Caco-2 (cell line): Measurements from ENCODE around the gene USP34. TPM values are rescaled to one million over a fixed set of nuclear protein-coding genes. Genes with fewer than 3 reads are reported as not detected.

Source experiments
- BruUV-seq: library from RNA; stranded (reverse); fragments of 400-500 nt; replicated peaks from 2 replicates; lab custom pipeline; 2021; lab: Mats Ljungman, UMichigan
- CTCF ChIA-PET: fragments of 300-600 bp; sonication (Branson Sonifier 250); formaldehyde crosslinking; loops from one replicate; lab custom pipeline; 2022; ENCODE audit warnings: antibody characterized with exemption; lab: Charles Lee
- POLR2A ChIA-PET: fragments of 300-600 bp; sonication (Branson Sonifier 250); formaldehyde crosslinking; loops from one replicate; lab custom pipeline; 2022; ENCODE audit warnings: antibody characterized with exemption; lab: Charles Lee
- DNase-seq, 2 experiments: peaks; one replicate each; pipeline versions ENCODE4 v3.0.0 to v3.0.0-alpha.2; 2020 to 2022
- H3K27me3 ChIP-seq: replicated peaks from 2 replicates; pipeline ENCODE4 v1.6.0; 2011; ENCODE audit warnings: low read length; ENCODE audit not compliant: control insufficient read depth, insufficient read depth
- H3K36me3 ChIP-seq: 2 replicates; pipeline ENCODE4 v1.5.1; 2011; ENCODE audit warnings: low read length; ENCODE audit not compliant: control insufficient read depth, insufficient read depth
- H3K4me1 ChIP-seq: fragments of 250-450 bp; sonication (Bioruptor Pico); 2 replicates; pipeline ENCODE4 v1.5.1; 2020; ENCODE audit warnings: mild to moderate bottlenecking
- H3K4me3 ChIP-seq: 2 replicates; pipeline ENCODE4 v1.5.1; 2011; ENCODE audit warnings: low read depth, mild to moderate bottlenecking, control low read depth, low read length
- H3K9me3 ChIP-seq: fragments of 250-450 bp; sonication (Bioruptor Pico); 2 replicates; pipeline ENCODE4 v1.5.1; 2020; ENCODE audit warnings: mild to moderate bottlenecking, moderate library complexity
- H3K27ac Mint-ChIP-seq: one replicate; pipeline ENCODE4 v1.8.0; 2022; ENCODE audit warnings: mixed read lengths; ENCODE audit not compliant: unreplicated experiment
- H3K27me3 Mint-ChIP-seq: one replicate; pipeline ENCODE4 v1.8.0; 2022; ENCODE audit warnings: mixed read lengths; ENCODE audit not compliant: insufficient read depth, unreplicated experiment
- H3K36me3 Mint-ChIP-seq: one replicate; pipeline ENCODE4 v1.8.0; 2022; ENCODE audit warnings: mild to moderate bottlenecking, mixed read lengths; ENCODE audit not compliant: insufficient read depth, unreplicated experiment
- H3K4me1 Mint-ChIP-seq: one replicate; pipeline ENCODE4 v1.8.0; 2022; ENCODE audit warnings: low read depth, mixed read lengths; ENCODE audit not compliant: unreplicated experiment
- H3K4me3 Mint-ChIP-seq: one replicate; pipeline ENCODE4 v1.8.0; 2022; ENCODE audit warnings: mild to moderate bottlenecking, moderate library complexity, mixed read lengths; ENCODE audit not compliant: unreplicated experiment
- H3K9me3 Mint-ChIP-seq: one replicate; pipeline ENCODE4 v1.8.0; 2022; ENCODE audit warnings: mixed read lengths; ENCODE audit not compliant: unreplicated experiment
- intact Hi-C: fragments of 100-400 bp; cut with micrococcal nuclease; formaldehyde crosslinking; loops from one replicate; pipeline ENCODE4 v1.10.0; 2022; ENCODE audit not compliant: unreplicated experiment
- total RNA-seq: library from RNA; stranded (reverse); gene quantifications from 2 replicates; pipeline ENCODE4 v1.2.3, GENCODE V29; 2022
- TF ChIP-seq, protein P1 (sequence below), 2 experiments: fragments of 200-600 bp in 1 of 2; IDR thresholded peaks; 1 replicate in 1 of 2; 2 replicates in 1 of 2; pipeline versions ENCODE4 v1.5.1 to v1.8.0; 2011 to 2022; ENCODE audit warnings: antibody characterized with exemption in 1 of 2, control low read depth in 1 of 2, inconsistent platforms in 1 of 2, low read depth in 1 of 2, low read length in 1 of 2, mild to moderate bottlenecking in 1 of 2, moderate library complexity in 1 of 2; ENCODE audit not compliant: insufficient read depth in 1 of 2, severe bottlenecking in 1 of 2, unreplicated experiment in 1 of 2

USP34 gene
- total RNA-seq, 1 experiment from 2014 or later = 100 TPM

DNA sequence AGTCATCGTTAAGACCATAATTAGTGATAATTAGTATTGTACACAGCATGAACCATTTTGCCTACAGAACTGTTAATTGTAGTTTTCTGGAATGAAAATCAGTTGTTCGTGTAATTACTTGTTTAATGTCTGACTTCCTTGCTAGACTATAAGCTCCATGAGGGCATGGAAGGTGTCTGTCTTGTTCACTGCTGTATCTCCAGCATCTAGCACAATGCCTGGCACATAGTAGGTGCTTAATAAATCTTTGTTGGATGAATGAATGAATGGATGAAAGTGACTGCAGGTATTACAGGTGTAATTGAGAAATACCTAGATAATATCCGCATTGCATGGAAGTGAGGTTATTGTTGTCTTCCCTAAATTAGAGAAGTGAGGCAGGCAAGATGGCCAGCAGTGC lies 287.1 kb downstream of the USP34 start:
- BruUV-seq = no TSS peak
- TF ChIP-seq, protein P1, sequence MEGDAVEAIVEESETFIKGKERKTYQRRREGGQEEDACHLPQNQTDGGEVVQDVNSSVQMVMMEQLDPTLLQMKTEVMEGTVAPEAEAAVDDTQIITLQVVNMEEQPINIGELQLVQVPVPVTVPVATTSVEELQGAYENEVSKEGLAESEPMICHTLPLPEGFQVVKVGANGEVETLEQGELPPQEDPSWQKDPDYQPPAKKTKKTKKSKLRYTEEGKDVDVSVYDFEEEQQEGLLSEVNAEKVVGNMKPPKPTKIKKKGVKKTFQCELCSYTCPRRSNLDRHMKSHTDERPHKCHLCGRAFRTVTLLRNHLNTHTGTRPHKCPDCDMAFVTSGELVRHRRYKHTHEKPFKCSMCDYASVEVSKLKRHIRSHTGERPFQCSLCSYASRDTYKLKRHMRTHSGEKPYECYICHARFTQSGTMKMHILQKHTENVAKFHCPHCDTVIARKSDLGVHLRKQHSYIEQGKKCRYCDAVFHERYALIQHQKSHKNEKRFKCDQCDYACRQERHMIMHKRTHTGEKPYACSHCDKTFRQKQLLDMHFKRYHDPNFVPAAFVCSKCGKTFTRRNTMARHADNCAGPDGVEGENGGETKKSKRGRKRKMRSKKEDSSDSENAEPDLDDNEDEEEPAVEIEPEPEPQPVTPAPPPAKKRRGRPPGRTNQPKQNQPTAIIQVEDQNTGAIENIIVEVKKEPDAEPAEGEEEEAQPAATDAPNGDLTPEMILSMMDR (IDR thresholded peaks at IDR 0.05; ENCODE audit: insufficient read depth in 1 of 2, low read depth in 1 of 2, low read length in 1 of 2, severe bottlenecking in 1 of 2, unreplicated experiment in 1 of 2) = no peak
- H3K4me1 ChIP-seq = peaks cover 5% of the 10 kb centered on the region; the same call in 1 of the 2 replicates
- no peak overlapping the region for H3K4me3 ChIP-seq
- Mint-ChIP-seq H3K36me3 (peaks cover 94% of the 10 kb centered on the region), H3K4me3 (no peak overlapping the region), H3K4me1 (peaks cover 7% of the 10 kb centered on the region), H3K27ac (no peak overlapping the region), H3K27me3 (no peaks in the 10 kb centered on the region), H3K9me3 (no peaks in the 10 kb centered on the region)
- H3K27me3 ChIP-seq = no peaks in the 10 kb centered on the region
- peaks cover 8% of the 10 kb centered on the region for H3K36me3 ChIP-seq
- H3K9me3 ChIP-seq = no peaks in the 10 kb centered on the region
- ChIA-PET POLR2A (no interaction called here), CTCF (no interaction called here)
- intact Hi-C loops = no loop called here
- DNase-seq = no peak

DNA sequence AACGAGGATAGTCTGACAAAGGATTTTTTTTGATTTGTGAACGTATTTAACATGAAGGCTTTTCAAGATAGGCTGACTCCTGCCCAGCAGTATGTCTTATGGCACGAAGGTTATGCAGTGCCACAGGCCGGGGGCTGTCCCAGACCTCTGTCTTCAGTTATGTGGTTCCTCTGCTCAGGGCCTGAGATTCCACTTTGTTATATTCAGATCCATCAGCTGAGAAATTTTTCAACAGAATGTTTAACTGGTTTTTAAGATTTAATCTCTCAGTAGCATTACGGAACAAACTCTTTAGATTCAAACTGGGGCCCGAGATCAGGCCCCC lies 288.9 kb downstream of the USP34 start:
- Mint-ChIP-seq H3K4me3 (no peak overlapping the region), H3K27me3 (no peaks in the 10 kb centered on the region), H3K9me3 (no peaks in the 10 kb centered on the region), H3K36me3 (peaks cover 76% of the 10 kb centered on the region), H3K4me1 (peaks cover 7% of the 10 kb centered on the region), H3K27ac (no peak overlapping the region)
- H3K9me3 ChIP-seq = no peaks in the 10 kb centered on the region
- ChIA-PET POLR2A (no interaction called here), CTCF (no interaction called here)
- TF ChIP-seq, protein P1 (IDR thresholded peaks at IDR 0.05; ENCODE audit: insufficient read depth in 1 of 2, low read depth in 1 of 2, low read length in 1 of 2, severe bottlenecking in 1 of 2, unreplicated experiment in 1 of 2) = no peak
- intact Hi-C loops = no loop called here
- no TSS peak for BruUV-seq
- H3K36me3 ChIP-seq = peaks cover 4% of the 10 kb centered on the region; the same call in 1 of the 2 replicates
- no peak for DNase-seq
- H3K4me3 ChIP-seq = no peak overlapping the region
- H3K27me3 ChIP-seq = no peaks in the 10 kb centered on the region
- H3K4me1 ChIP-seq = peaks cover 9% of the 10 kb centered on the region; the same call in 1 of the 2 replicates

DNA sequence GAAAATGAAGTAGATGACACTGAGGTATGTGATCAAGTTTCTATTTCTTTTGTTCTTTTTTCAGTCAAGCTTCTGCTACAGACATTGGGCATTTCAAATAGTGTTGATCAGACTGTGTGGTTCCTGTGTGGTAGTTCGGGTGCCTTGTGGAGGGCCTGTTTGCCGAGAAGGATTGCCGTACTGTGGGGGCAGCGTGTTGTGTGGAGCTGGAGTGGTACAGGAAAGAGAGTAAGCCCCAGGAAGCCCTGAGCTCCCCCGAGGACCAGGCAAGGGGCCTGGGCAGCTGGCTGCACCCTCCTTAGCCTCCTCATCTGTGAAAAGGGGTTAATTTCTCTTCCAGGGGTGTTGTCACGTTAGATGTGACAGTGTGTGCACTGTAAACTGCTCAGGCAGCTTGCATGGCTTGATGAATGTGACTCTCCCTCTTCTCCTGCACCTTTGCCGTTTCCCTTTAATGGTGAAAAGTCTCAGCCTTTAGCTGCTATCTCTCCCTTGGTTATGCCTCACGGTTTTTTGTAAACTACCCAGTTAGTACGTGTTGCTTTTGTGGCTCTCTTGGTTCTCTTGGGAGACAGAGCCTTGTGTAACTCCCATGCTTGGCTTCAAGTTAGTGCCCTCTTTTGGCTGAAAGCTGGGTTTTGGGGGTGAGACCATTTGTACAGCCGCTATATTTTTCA lies 289.4 kb downstream of the USP34 start:
- POLR2A ChIA-PET = no interaction called here
- Mint-ChIP-seq H3K36me3 (peaks cover 71% of the 10 kb centered on the region), H3K9me3 (no peaks in the 10 kb centered on the region), H3K4me1 (peaks cover 7% of the 10 kb centered on the region), H3K4me3 (no peak overlapping the region), H3K27ac (no peak overlapping the region), H3K27me3 (no peaks in the 10 kb centered on the region)
- H3K36me3 ChIP-seq = peaks cover 4% of the 10 kb centered on the region; the same call in 1 of the 2 replicates
- intact Hi-C loops = no loop called here
- no TSS peak for BruUV-seq
- TF ChIP-seq, protein P1 (IDR thresholded peaks at IDR 0.05; ENCODE audit: insufficient read depth in 1 of 2, low read depth in 1 of 2, low read length in 1 of 2, severe bottlenecking in 1 of 2, unreplicated experiment in 1 of 2) = no peak
- H3K27me3 ChIP-seq = no peaks in the 10 kb centered on the region
- DNase-seq = no peak
- H3K4me3 ChIP-seq = no peak overlapping the region
- CTCF ChIA-PET = no interaction called here
- H3K4me1 ChIP-seq = peaks cover 11% of the 10 kb centered on the region; the same call in 1 of the 2 replicates
- H3K9me3 ChIP-seq = no peaks in the 10 kb centered on the region
